GM23338 (cell line): ENCODE measurements around the gene STRIT1. TPM values are rescaled to one million over a fixed set of nuclear protein-coding genes. Genes with fewer than 3 reads are reported as not detected.

Source experiments
- ATAC-seq: fragments of 200-7000 bp; cut with Tn5 transposase; 3 replicates; pipeline ENCODE4 v1.9.1; 2020
- DNase-seq: peaks from one replicate; pipeline ENCODE4 v3.0.0-alpha.2; 2015; ENCODE audit warnings: low spot score
- H2AFZ ChIP-seq: fragments of 200-600 bp; sonication (generic); 2 replicates; pipeline ENCODE4 v1.8.0; 2016; ENCODE audit warnings: antibody characterized with exemption, mild to moderate bottlenecking, moderate library complexity
- H3F3A ChIP-seq: fragments of 200-600 bp; sonication (generic); replicated peaks from 2 replicates; pipeline ENCODE4 v1.8.0; 2017; ENCODE audit warnings: antibody characterized with exemption, mixed run types, low read depth
- H3K27ac ChIP-seq: fragments of 200-600 bp; sonication (generic); 2 replicates; pipeline ENCODE4 v1.6.1; 2016; ENCODE audit warnings: low read depth
- H3K27me3 ChIP-seq: fragments of 200-600 bp; sonication (generic); 2 replicates; pipeline ENCODE4 v1.8.0; 2016; ENCODE audit warnings: mild to moderate bottlenecking, mixed run types, moderate library complexity; ENCODE audit not compliant: insufficient read depth
- H3K36me3 ChIP-seq: fragments of 200-600 bp; sonication (generic); 2 replicates; pipeline ENCODE4 v1.8.0; 2016; ENCODE audit warnings: mild to moderate bottlenecking; ENCODE audit not compliant: insufficient read depth
- H3K4me1 ChIP-seq: fragments of 200-600 bp; sonication (generic); 2 replicates; pipeline ENCODE4 v1.8.0; 2016; ENCODE audit warnings: mild to moderate bottlenecking, moderate library complexity; ENCODE audit not compliant: insufficient read depth
- H3K4me2 ChIP-seq: fragments of 200-600 bp; sonication (generic); 2 replicates; pipeline ENCODE4 v1.7.1; 2017; ENCODE audit warnings: mixed run types
- H3K4me3 ChIP-seq: fragments of 200-600 bp; sonication (generic); 2 replicates; pipeline ENCODE4 v1.6.1; 2016; ENCODE audit warnings: mixed run types
- H3K79me2 ChIP-seq: fragments of 200-600 bp; sonication (generic); replicated peaks from 2 replicates; pipeline ENCODE4 v1.8.0; 2017; ENCODE audit warnings: mild to moderate bottlenecking; ENCODE audit not compliant: insufficient read depth
- H3K9me2 ChIP-seq: fragments of 200-600 bp; sonication (generic); 2 replicates; pipeline ENCODE4 v1.8.0; 2017; ENCODE audit not compliant: insufficient read depth
- H4K20me1 ChIP-seq: fragments of 200-600 bp; sonication (generic); replicated peaks from 2 replicates; pipeline ENCODE4 v1.8.0; 2017; ENCODE audit warnings: mild to moderate bottlenecking; ENCODE audit not compliant: insufficient read depth
- H3K27ac Mint-ChIP-seq: 2 replicates; pipeline ENCODE4 v1.8.0; 2020; ENCODE audit warnings: inconsistent platforms, mild to moderate bottlenecking, moderate library complexity, mixed read lengths
- H3K27me3 Mint-ChIP-seq: 3 replicates; pipeline ENCODE4 v1.8.0; 2022; ENCODE audit warnings: low read depth, mild to moderate bottlenecking, moderate library complexity, mixed read lengths, inconsistent platforms; ENCODE audit not compliant: insufficient read depth, poor library complexity
- H3K36me3 Mint-ChIP-seq: 3 replicates; pipeline ENCODE4 v1.8.0; 2021; ENCODE audit warnings: low read depth, mild to moderate bottlenecking, inconsistent platforms, moderate library complexity, mixed read lengths
- H3K4me1 Mint-ChIP-seq: 3 replicates; pipeline ENCODE4 v1.8.0; 2020; ENCODE audit warnings: mild to moderate bottlenecking, inconsistent platforms, mixed read lengths
- H3K4me3 Mint-ChIP-seq: 3 replicates; pipeline ENCODE4 v1.8.0; 2021; ENCODE audit warnings: moderate library complexity, mild to moderate bottlenecking, inconsistent platforms, mixed read lengths
- H3K9me3 Mint-ChIP-seq: 3 replicates; pipeline ENCODE4 v1.8.0; 2020; ENCODE audit warnings: moderate library complexity, mild to moderate bottlenecking, inconsistent platforms, mixed read lengths
- EZH2 ChIP-seq: fragments of 200-600 bp; sonication (generic); IDR thresholded peaks from one replicate; pipeline ENCODE4 v1.8.0; 2017; ENCODE audit warnings: antibody characterized with exemption, mild to moderate bottlenecking, low read depth; ENCODE audit not compliant: unreplicated experiment
- EZH2phosphoT487 ChIP-seq: fragments of 200-600 bp; sonication (generic); IDR thresholded peaks from one replicate; pipeline ENCODE4 v1.8.1; 2018; ENCODE audit warnings: antibody characterized with exemption; ENCODE audit not compliant: unreplicated experiment
- STAT1 ChIP-seq: IDR thresholded peaks from one replicate; pipeline ENCODE4 v1.6.1; 2016; ENCODE audit warnings: antibody characterized with exemption; ENCODE audit not compliant: unreplicated experiment
- ZNF114 ChIP-seq: fragments of 250-450 bp; sonication (Bioruptor Pico); IDR thresholded peaks from 2 replicates; pipeline ENCODE4 v1.5.0; 2020; ENCODE audit warnings: mild to moderate bottlenecking, moderate library complexity
- ZNF331 ChIP-seq: fragments of 250-450 bp; sonication (Bioruptor Pico); IDR thresholded peaks from 2 replicates; pipeline ENCODE4 v1.5.0; 2020; ENCODE audit warnings: low read depth, mild to moderate bottlenecking, moderate library complexity
- ZNF462 ChIP-seq: fragments of 250-450 bp; sonication (Bioruptor Pico); IDR thresholded peaks from 2 replicates; pipeline ENCODE4 v1.5.0; 2020; ENCODE audit warnings: mild to moderate bottlenecking, moderate library complexity
- polyA plus RNA-seq: library from polyadenylated mRNA; unstranded; fragments of >200 nt; fragmentation: Nextera tagmentation; extraction: Ambion mirVana; gene quantifications from 2 replicates; pipeline ENCODE4 v1.2.1, GENCODE V29; 2016
- total RNA-seq: library from RNA; depleted of rRNA; stranded (reverse); fragments of >200 nt; shearing (Covaris generic); gene quantifications from 2 replicates; pipeline ENCODE4 v1.2.3, GENCODE V29; 2014

Gene STRIT1
- total and polyA plus RNA-seq, 2 experiments from 2014 or later = 1.5 to 1.6 TPM

- no peak for TF ChIP-seq ZNF462 (CRISPR knock-in tag)
- TF ChIP-seq EZH2 = no peak
- TF ChIP-seq EZH2phosphoT487 = no peak
- no peak for TF ChIP-seq STAT1
Observed at GRCh38 chr3:155296413-155296812, 2.9 kb upstream of the STRIT1 start (continued).

- Histone ChIP-seq H3K9me2 (no peaks in the 10 kb centered on the region), H3F3A (no peaks in the 10 kb centered on the region), H3K36me3 (peaks cover 11% of the 10 kb centered on the region; the same call in 1 of the 2 replicates), H3K27ac (no peak overlapping the region), H3K79me2 (no peaks in the 10 kb centered on the region), H3K4me3 (no peak overlapping the region), H3K27me3 (no peaks in the 10 kb centered on the region), H2AFZ (no peak overlapping the region), H3K4me1 (peaks cover 8% of the 10 kb centered on the region), H3K4me2 (no peak overlapping the region), H4K20me1 (no peaks in the 10 kb centered on the region)
- no peaks in the 10 kb centered on the region for H3K27me3 Mint-ChIP-seq
- H3K4me3 Mint-ChIP-seq = no peak overlapping the region
- DNase-seq = no peak
- peaks cover 8% of the 10 kb centered on the region; the same call in 2 of the 3 replicates for H3K4me1 Mint-ChIP-seq
- H3K27ac Mint-ChIP-seq = no peak overlapping the region
- peaks cover 17% of the 10 kb centered on the region for H3K36me3 Mint-ChIP-seq
- ATAC-seq = no peak
- H3K9me3 Mint-ChIP-seq = peaks cover 18% of the 10 kb centered on the region
- TF ChIP-seq ZNF114 = no peak
- TF ChIP-seq ZNF331 = no peak
- no peak for TF ChIP-seq ZNF462 (CRISPR knock-in tag)
Observed at GRCh38 chr3:155292693-155293092, 790 bp downstream of the STRIT1 start.
